ENCODE data around the gene MAGIX. TPM values are rescaled to one million over a fixed set of nuclear protein-coding genes. Genes with fewer than 3 reads are reported as not detected.

MAGIX gene
- total and polyA plus RNA-seq, 2 experiments from 2014 or later = 0.66 to 0.83 TPM

DNA sequence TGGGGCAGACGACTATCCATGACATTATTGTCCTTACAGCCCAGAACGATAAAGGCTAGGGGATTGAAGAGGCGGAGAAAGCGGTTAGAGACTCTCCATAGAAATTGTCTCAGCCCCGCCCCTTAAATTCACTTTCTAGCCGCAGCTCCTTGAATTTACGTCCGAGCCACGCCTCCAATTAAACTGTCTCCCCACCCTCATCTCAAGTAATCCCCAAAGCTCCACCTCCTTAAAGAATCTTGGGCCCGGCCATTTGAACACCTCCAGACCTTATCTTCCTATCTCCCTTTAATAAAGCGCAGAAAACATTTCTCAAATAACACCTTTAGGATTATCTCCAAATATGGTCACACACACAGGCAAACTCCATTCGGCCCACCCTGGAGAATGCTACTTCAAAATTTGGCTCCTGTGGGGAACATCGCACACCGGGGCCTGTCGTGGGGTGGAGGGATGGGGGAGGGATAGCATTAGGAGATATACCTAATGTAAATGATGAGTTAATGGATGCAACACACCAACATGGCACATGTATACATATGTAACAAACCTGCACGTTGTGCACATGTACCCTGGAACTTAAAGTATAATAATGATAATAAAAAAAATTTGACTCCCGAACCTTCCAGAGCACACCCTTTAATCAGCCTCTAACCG lies 7.2 kb upstream of the MAGIX start:
- peak overlapping the region; percentile 98 for H3K27ac Mint-ChIP-seq

More for the DNA sequence above, 7.2 kb upstream of the MAGIX start:
- H3K9me2 ChIP-seq (ENCODE audit: insufficient read depth) = no peaks in the 10 kb centered on the region
- no peaks in the 10 kb centered on the region for H3F3A ChIP-seq (replicated peaks; ENCODE audit: low read depth)
- TF ChIP-seq, protein P1, sequence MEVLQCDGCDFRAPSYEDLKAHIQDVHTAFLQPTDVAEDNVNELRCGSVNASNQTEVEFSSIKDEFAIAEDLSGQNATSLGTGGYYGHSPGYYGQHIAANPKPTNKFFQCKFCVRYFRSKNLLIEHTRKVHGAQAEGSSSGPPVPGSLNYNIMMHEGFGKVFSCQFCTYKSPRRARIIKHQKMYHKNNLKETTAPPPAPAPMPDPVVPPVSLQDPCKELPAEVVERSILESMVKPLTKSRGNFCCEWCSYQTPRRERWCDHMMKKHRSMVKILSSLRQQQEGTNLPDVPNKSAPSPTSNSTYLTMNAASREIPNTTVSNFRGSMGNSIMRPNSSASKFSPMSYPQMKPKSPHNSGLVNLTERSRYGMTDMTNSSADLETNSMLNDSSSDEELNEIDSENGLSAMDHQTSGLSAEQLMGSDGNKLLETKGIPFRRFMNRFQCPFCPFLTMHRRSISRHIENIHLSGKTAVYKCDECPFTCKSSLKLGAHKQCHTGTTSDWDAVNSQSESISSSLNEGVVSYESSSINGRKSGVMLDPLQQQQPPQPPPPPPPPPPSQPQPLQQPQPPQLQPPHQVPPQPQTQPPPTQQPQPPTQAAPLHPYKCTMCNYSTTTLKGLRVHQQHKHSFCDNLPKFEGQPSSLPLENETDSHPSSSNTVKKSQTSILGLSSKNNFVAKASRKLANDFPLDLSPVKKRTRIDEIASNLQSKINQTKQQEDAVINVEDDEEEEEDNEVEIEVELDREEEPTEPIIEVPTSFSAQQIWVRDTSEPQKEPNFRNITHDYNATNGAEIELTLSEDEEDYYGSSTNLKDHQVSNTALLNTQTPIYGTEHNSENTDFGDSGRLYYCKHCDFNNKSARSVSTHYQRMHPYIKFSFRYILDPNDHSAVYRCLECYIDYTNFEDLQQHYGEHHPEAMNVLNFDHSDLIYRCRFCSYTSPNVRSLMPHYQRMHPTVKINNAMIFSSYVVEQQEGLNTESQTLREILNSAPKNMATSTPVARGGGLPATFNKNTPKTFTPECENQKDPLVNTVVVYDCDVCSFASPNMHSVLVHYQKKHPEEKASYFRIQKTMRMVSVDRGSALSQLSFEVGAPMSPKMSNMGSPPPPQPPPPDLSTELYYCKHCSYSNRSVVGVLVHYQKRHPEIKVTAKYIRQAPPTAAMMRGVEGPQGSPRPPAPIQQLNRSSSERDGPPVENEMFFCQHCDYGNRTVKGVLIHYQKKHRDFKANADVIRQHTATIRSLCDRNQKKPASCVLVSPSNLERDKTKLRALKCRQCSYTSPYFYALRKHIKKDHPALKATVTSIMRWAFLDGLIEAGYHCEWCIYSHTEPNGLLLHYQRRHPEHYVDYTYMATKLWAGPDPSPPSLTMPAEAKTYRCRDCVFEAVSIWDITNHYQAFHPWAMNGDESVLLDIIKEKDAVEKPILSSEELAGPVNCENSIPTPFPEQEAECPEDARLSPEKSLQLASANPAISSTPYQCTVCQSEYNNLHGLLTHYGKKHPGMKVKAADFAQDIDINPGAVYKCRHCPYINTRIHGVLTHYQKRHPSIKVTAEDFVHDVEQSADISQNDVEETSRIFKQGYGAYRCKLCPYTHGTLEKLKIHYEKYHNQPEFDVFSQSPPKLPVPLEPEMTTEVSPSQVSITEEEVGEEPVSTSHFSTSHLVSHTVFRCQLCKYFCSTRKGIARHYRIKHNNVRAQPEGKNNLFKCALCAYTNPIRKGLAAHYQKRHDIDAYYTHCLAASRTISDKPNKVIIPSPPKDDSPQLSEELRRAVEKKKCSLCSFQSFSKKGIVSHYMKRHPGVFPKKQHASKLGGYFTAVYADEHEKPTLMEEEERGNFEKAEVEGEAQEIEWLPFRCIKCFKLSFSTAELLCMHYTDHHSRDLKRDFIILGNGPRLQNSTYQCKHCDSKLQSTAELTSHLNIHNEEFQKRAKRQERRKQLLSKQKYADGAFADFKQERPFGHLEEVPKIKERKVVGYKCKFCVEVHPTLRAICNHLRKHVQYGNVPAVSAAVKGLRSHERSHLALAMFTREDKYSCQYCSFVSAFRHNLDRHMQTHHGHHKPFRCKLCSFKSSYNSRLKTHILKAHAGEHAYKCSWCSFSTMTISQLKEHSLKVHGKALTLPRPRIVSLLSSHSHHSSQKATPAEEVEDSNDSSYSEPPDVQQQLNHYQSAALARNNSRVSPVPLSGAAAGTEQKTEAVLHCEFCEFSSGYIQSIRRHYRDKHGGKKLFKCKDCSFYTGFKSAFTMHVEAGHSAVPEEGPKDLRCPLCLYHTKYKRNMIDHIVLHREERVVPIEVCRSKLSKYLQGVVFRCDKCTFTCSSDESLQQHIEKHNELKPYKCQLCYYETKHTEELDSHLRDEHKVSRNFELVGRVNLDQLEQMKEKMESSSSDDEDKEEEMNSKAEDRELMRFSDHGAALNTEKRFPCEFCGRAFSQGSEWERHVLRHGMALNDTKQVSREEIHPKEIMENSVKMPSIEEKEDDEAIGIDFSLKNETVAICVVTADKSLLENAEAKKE (CRISPR knock-in tag; IDR thresholded peaks at IDR 0.05) = no peak
- peak; percentile 2; the same call in 1 of the 2 replicates for TF ChIP-seq POLR2AphosphoS5 (IDR thresholded peaks at IDR 0.05; ENCODE audit: low read depth)
- no peaks in the 10 kb centered on the region for H3K36me3 ChIP-seq (ENCODE audit: insufficient read depth)
- H3K79me2 ChIP-seq (replicated peaks; ENCODE audit: insufficient read depth) = no peaks in the 10 kb centered on the region
- 0 out of 2 replicates have a peak overlapping the region, but pooled peaks have one; percentile 70 for H3K27ac ChIP-seq (ENCODE audit: low read depth)
- Mint-ChIP-seq H3K4me3 (peak overlapping the region; percentile 87), H3K27me3 (ENCODE audit: insufficient read depth, low read depth, poor library complexity) (peaks cover 6% of the 10 kb centered on the region), H3K4me1 (peaks cover 10% of the 10 kb centered on the region; the same call in 2 of the 3 replicates), H3K36me3 (ENCODE audit: low read depth) (no peaks in the 10 kb centered on the region), H3K9me3 (no peaks in the 10 kb centered on the region; the same call in 2 of the 3 replicates)
- peak overlapping the region; percentile 79 for H3K4me2 ChIP-seq
- peak overlapping the region; percentile 53 for H3K4me3 ChIP-seq
- no peaks in the 10 kb centered on the region; the same call in 1 of the 2 replicates for H3K4me1 ChIP-seq (ENCODE audit: insufficient read depth)
- peak; percentile 60 for ATAC-seq
- H4K20me1 ChIP-seq (replicated peaks; ENCODE audit: insufficient read depth) = no peaks in the 10 kb centered on the region
- H2AFZ ChIP-seq = peak overlapping the region; percentile 63; the same call in 1 of the 2 replicates
- DNase-seq (ENCODE audit: low spot score) = peak; percentile 92
- H3K27me3 ChIP-seq (ENCODE audit: insufficient read depth) = peaks cover 28% of the 10 kb centered on the region
